HG03354 (cell line): ENCODE measurements around the gene ABR.

Experiments
- ATAC-seq: cut with Tn5 transposase; IDR thresholded peaks from one replicate; pipeline ENCODE4 v1.9.1; 2021; ENCODE audit warnings: mild to moderate bottlenecking; ENCODE audit not compliant: unreplicated experiment, poor library complexity, severe bottlenecking

ABR gene

DNA sequence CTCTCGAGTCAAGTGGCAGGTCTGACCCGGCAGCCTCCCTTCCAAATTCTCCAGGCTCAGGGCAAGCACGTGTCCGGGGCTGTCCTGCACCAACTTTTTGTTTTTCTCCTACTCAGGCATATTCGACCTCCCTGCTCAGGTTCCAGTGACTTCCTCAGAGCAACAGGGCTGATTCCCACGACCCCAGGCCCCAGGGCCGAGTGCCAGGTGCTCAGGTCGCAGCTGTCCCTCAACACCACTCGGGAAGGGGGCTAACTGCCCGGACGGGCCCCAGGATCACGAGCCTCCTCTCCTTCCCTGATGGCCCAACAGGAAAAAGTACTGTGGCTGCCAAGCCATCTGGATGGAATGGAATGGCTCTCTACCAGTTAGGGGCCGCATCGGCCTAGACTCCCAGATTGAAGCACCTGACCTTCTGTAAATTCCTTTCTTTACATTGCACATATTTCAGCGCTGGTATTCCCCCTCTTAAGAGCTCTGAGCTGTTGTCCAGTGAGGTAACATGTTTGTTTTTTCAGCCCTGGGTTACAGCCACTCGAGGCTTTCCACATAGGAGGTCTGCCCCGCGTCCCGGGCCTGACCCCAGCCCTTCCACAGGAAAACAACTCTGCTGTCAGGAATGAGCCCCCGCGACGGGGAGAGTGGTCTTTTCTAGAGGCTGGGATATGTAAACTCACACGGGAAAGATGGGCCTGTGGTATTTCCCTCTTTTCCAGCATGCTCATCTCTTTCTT is 225.2 kb downstream of the ABR start:
- ATAC-seq: no peak

DNA sequence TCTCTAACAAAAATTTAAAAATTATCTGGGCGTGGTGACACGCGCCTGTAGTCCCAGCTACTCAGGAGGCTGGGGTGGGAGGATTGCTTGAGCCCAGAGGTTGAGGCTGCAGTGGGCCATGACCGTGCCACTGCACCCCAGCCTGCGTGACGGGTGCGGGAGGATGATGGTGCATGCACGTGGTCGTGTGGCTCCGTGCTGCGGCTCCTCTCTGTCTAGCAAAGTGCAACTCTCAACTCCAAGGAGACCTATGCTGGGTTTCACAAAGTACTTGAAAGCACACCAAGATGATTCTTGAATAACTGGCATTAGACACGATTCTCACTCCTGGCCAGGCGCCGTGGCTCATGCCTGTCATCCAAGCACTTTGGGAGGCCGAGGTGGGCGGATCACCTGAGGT is 226.0 kb downstream of the ABR start:
- no peak for ATAC-seq
